GM21723 (cell line): ENCODE data around the gene LRRC43.
A peak's percentile ranks its signal among the peaks of the same experiment; 100 is the strongest.

Experiments used
- ATAC-seq: cut with Tn5 transposase; IDR thresholded peaks from one replicate; pipeline ENCODE4 v1.9.1; 2021; ENCODE audit warnings: mild to moderate bottlenecking, moderate library complexity; ENCODE audit not compliant: unreplicated experiment

The LRRC43 gene

GRCh38 chr12:122215771-122216170 lies 32.8 kb downstream of the LRRC43 start:
- ATAC-seq = no peak

GRCh38 chr12:122216445-122216844 lies 33.5 kb downstream of the LRRC43 start:
- ATAC-seq = no peak

GRCh38 chr12:122225683-122226365 lies 42.9 kb downstream of the LRRC43 start, which contains the start of gene DIABLO:
Gene DIABLO (minus strand): TSS chr12:122226052. CDS start chr12:122226014, 38 bp downstream.
- ATAC-seq = peak; percentile 91

- no peak for ATAC-seq
Measured at GRCh38 chr12:122226366-122227125, 43.6 kb downstream of the LRRC43 start.

GRCh38 chr12:122227341-122227740 lies 44.4 kb downstream of the LRRC43 start:
- no peak for ATAC-seq

GRCh38 chr12:122228092-122228491 lies 45.2 kb downstream of the LRRC43 start:
- no peak for ATAC-seq

GRCh38 chr12:122230798-122231197 lies 47.9 kb downstream of the LRRC43 start:
- no peak for ATAC-seq

- no peak for ATAC-seq
Measured at GRCh38 chr12:122232691-122233090, 49.8 kb downstream of the LRRC43 start.

- ATAC-seq = no peak
Measured at GRCh38 chr12:122235741-122236140, 52.8 kb downstream of the LRRC43 start.

GRCh38 chr12:122238861-122239260 lies 55.9 kb downstream of the LRRC43 start:
- ATAC-seq = no peak

GRCh38 chr12:122243965-122244364 lies 61.0 kb downstream of the LRRC43 start:
- no peak for ATAC-seq

- no peak for ATAC-seq
Measured at GRCh38 chr12:122244565-122245371, 61.8 kb downstream of the LRRC43 start.

- ATAC-seq = no peak
Measured at GRCh38 chr12:122245553-122245952, 62.6 kb downstream of the LRRC43 start.

GRCh38 chr12:122250047-122250446 lies 67.1 kb downstream of the LRRC43 start:
- no peak for ATAC-seq

GRCh38 chr12:122250536-122250935 lies 67.6 kb downstream of the LRRC43 start:
- no peak for ATAC-seq
